NCI-H2081 (cell line): Measurements from ENCODE around the gene CTBP1.

Experiments
- DNase-seq, 2 experiments: peaks; one replicate each; lab custom pipeline; 2025; lab: John Stamatoyannopoulos, UW

Gene CTBP1

GRCh38 chr4:1249731-1250526 is 999 bp upstream of the CTBP1 start:
- DNase-seq: peak; percentile 13 to 53

GRCh38 chr4:1249148-1249730 is 309 bp upstream of the CTBP1 start:
- DNase-seq: peak; percentile 80 to 91

- DNase-seq: peak in 1 of 2 experiments; percentile 47
Observed at GRCh38 chr4:1247864-1248244, 1.1 kb downstream of the CTBP1 start.

- peak in 1 of 2 experiments; percentile 25 for DNase-seq
Observed at GRCh38 chr4:1246901-1247863, 1.7 kb downstream of the CTBP1 start.

- DNase-seq: no peak
Observed at GRCh38 chr4:1246111-1246881, 2.6 kb downstream of the CTBP1 start.

- no peak for DNase-seq
Observed at GRCh38 chr4:1245481-1246051, 3.4 kb downstream of the CTBP1 start.

GRCh38 chr4:1244978-1245471 is 3.9 kb downstream of the CTBP1 start:
- DNase-seq: no peak

- DNase-seq: no peak
Observed at GRCh38 chr4:1244081-1244977, 4.6 kb downstream of the CTBP1 start.

- no peak for DNase-seq
Observed at GRCh38 chr4:1243451-1244080, 5.4 kb downstream of the CTBP1 start.

GRCh38 chr4:1242506-1243450 is 6.2 kb downstream of the CTBP1 start:
- no peak for DNase-seq

GRCh38 chr4:1241936-1242505 is 6.9 kb downstream of the CTBP1 start:
- no peak for DNase-seq

GRCh38 chr4:1241466-1241935 is 7.4 kb downstream of the CTBP1 start:
- DNase-seq: no peak

GRCh38 chr4:1240721-1241465 is 8.0 kb downstream of the CTBP1 start:
- no peak for DNase-seq

- no peak for DNase-seq
Observed at GRCh38 chr4:1239950-1240307, 9.0 kb downstream of the CTBP1 start.

- no peak for DNase-seq
Observed at GRCh38 chr4:1239141-1239949, 9.6 kb downstream of the CTBP1 start.

- DNase-seq: no peak
Observed at GRCh38 chr4:1238676-1239000, 10.3 kb downstream of the CTBP1 start.
